Measurements from ENCODE around the gene MCC.

DNA sequence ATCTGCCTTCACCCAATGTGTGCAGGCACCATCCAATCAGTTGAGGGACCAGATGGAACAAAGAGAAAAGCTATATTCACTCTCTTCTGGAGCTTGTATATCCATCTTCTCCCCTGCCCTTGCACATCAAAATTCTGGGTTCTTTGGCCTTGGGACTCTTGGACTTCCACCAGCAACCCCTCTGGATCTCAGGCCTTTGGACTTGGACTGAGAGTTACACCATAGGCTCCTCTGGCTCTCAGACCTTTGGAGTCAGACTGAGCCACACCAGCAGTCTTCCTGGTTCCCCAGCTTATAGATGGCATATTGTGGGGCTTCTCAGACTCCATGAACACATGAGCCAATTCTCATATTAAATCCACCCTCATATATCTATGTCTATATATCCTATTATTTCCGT is 126.6 kb downstream of the MCC start:
- TF ChIP-seq, protein P1, sequence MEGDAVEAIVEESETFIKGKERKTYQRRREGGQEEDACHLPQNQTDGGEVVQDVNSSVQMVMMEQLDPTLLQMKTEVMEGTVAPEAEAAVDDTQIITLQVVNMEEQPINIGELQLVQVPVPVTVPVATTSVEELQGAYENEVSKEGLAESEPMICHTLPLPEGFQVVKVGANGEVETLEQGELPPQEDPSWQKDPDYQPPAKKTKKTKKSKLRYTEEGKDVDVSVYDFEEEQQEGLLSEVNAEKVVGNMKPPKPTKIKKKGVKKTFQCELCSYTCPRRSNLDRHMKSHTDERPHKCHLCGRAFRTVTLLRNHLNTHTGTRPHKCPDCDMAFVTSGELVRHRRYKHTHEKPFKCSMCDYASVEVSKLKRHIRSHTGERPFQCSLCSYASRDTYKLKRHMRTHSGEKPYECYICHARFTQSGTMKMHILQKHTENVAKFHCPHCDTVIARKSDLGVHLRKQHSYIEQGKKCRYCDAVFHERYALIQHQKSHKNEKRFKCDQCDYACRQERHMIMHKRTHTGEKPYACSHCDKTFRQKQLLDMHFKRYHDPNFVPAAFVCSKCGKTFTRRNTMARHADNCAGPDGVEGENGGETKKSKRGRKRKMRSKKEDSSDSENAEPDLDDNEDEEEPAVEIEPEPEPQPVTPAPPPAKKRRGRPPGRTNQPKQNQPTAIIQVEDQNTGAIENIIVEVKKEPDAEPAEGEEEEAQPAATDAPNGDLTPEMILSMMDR (IDR thresholded peaks at IDR 0.05), result no peak
- no peak for TF ChIP-seq POLR2A (IDR thresholded peaks at IDR 0.05)
